ENCODE data around the gene ST6GALNAC5.

ST6GALNAC5 gene

DNA sequence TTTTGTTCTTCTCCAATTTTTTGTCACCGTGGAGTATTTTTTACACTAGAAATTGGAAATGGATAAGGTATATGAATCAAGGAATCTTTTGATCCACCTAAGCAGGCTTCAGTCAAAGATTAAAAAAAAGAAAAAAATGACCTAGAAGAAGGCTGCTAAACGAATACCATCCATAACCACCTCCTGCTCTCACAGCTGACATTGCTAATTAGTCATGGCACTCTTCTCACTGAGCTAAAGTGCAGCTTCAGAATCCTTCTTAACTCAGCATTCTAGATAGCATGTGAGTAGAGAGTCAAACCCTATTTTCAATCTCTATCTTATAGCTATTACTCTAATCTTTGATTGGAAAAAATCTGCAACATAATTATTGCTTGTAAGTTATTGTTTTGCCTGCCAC is 40.2 kb upstream of the ST6GALNAC5 start:
- Histone ChIP-seq H3K36me3 (ENCODE audit: control insufficient read depth, insufficient read depth, low read length) (no peaks in the 10 kb centered on the region), H3K79me2 (ENCODE audit: control insufficient read depth, insufficient read depth, low read length) (no peaks in the 10 kb centered on the region), H2BK5ac (ENCODE audit: low read length) (no peak overlapping the region), H3K18ac (ENCODE audit: low read length) (no peak overlapping the region), H2AK5ac (ENCODE audit: low read length) (no peak overlapping the region), H2BK15ac (replicated peaks; ENCODE audit: low read depth) (no peak overlapping the region), H3K4me2 (ENCODE audit: low read length) (no peak overlapping the region), H3K4me3 (ENCODE audit: low read length) (no peak overlapping the region), H3K56ac (ENCODE audit: low read length) (no peak overlapping the region), H3K23ac (ENCODE audit: low read length) (no peak overlapping the region), H3K79me1 (ENCODE audit: low read length) (no peaks in the 10 kb centered on the region), H3K27me3 (ENCODE audit: insufficient read depth, low read length, poor library complexity) (no peaks in the 10 kb centered on the region), H3K4me1 (ENCODE audit: control insufficient read depth, low read depth, low read length) (no peaks in the 10 kb centered on the region), H4K8ac (ENCODE audit: low read depth, low read length) (no peak overlapping the region), H4K5ac (ENCODE audit: low read length) (no peak overlapping the region), H3K4ac (ENCODE audit: low read depth, low read length) (no peak overlapping the region), H2BK120ac (ENCODE audit: low read depth, low read length) (no peak overlapping the region), H3K9ac (ENCODE audit: low read length) (no peak overlapping the region), H3K27ac (ENCODE audit: low read depth, low read length) (no peak overlapping the region)
- no CpG with 5 or more reads among the region's 2 CpGs for WGBS (ENCODE audit: extremely low coverage, insufficient coverage, low lambda C conversion rate)
- DNase-seq = no peak

DNA sequence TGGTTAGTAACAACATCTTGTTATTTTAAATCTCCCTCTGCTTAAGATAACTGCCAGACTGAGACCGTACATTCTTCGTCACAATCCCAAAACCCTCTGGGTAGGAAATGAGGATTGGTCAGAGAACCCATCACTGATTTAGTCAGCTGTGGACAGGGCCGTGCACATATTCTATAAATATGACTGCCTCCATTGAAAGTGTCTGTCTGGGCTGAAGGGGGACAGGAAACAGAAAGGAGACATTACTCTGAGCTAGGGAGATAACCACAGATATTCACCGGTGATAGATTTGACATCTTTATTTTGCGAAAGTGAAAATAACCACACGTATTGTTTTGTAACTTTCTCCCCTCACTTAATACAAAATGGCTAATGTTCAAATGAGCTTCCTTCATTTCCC is 36.9 kb upstream of the ST6GALNAC5 start:
- H3K4me1 ChIP-seq (ENCODE audit: control insufficient read depth, low read depth, low read length) = no peaks in the 10 kb centered on the region
- no peak overlapping the region for H3K56ac ChIP-seq (ENCODE audit: low read length)
- H3K4ac ChIP-seq (ENCODE audit: low read depth, low read length) = no peak overlapping the region
- H2BK5ac ChIP-seq (ENCODE audit: low read length) = no peak overlapping the region
- H3K36me3 ChIP-seq (ENCODE audit: control insufficient read depth, insufficient read depth, low read length) = no peaks in the 10 kb centered on the region
- no peaks in the 10 kb centered on the region for H3K79me2 ChIP-seq (ENCODE audit: control insufficient read depth, insufficient read depth, low read length)
- H2BK15ac ChIP-seq (replicated peaks; ENCODE audit: low read depth) = no peak overlapping the region
- H3K27me3 ChIP-seq (ENCODE audit: insufficient read depth, low read length, poor library complexity) = no peaks in the 10 kb centered on the region
- no peak overlapping the region for H4K8ac ChIP-seq (ENCODE audit: low read depth, low read length)
- H4K5ac ChIP-seq (ENCODE audit: low read length) = no peak overlapping the region
- H3K4me2 ChIP-seq (ENCODE audit: low read length) = no peak overlapping the region
- H3K79me1 ChIP-seq (ENCODE audit: low read length) = no peaks in the 10 kb centered on the region
- no peak for DNase-seq
- H3K23ac ChIP-seq (ENCODE audit: low read length) = no peak overlapping the region
- H3K27ac ChIP-seq (ENCODE audit: low read depth, low read length) = no peak overlapping the region
- H2AK5ac ChIP-seq (ENCODE audit: low read length) = no peak overlapping the region
- no peak overlapping the region for H3K18ac ChIP-seq (ENCODE audit: low read length)
- no CpG with 5 or more reads among the region's 6 CpGs for WGBS (ENCODE audit: extremely low coverage, insufficient coverage, low lambda C conversion rate)
- no peak overlapping the region for H3K4me3 ChIP-seq (ENCODE audit: low read length)
- H2BK120ac ChIP-seq (ENCODE audit: low read depth, low read length) = no peak overlapping the region
- no peak overlapping the region for H3K9ac ChIP-seq (ENCODE audit: low read length)

DNA sequence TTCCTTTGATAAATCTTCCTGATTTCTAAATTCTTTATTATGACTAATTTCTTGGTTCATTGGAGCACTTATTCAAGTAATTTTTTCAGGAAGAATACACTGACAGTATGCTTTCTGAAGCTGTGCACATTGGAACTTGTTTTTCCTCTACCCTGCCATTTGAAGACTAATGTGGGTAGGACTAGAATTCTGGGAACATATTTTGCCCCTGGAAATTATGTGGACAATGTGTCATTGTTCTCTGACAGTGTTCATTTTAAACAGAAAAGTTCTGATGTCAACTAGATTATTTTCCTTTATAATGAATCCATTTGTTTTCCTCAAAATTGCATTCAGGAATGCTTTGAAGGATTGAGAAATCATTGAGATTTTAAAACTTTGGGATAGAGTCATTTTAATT is 34.8 kb upstream of the ST6GALNAC5 start:
- no peak overlapping the region for H3K27ac ChIP-seq (ENCODE audit: low read depth, low read length)
- H3K23ac ChIP-seq (ENCODE audit: low read length) = no peak overlapping the region
- H3K56ac ChIP-seq (ENCODE audit: low read length) = no peak overlapping the region
- H3K36me3 ChIP-seq (ENCODE audit: control insufficient read depth, insufficient read depth, low read length) = no peaks in the 10 kb centered on the region
- DNase-seq = no peak
- H3K4me2 ChIP-seq (ENCODE audit: low read length) = no peak overlapping the region
- H2BK15ac ChIP-seq (replicated peaks; ENCODE audit: low read depth) = no peak overlapping the region
- H4K8ac ChIP-seq (ENCODE audit: low read depth, low read length) = no peak overlapping the region
- no peak overlapping the region for H3K9ac ChIP-seq (ENCODE audit: low read length)
- H4K5ac ChIP-seq (ENCODE audit: low read length) = no peak overlapping the region
- H2BK5ac ChIP-seq (ENCODE audit: low read length) = no peak overlapping the region
- H3K79me1 ChIP-seq (ENCODE audit: low read length) = no peaks in the 10 kb centered on the region
- H3K4me1 ChIP-seq (ENCODE audit: control insufficient read depth, low read depth, low read length) = peaks cover 1% of the 10 kb centered on the region
- H3K27me3 ChIP-seq (ENCODE audit: insufficient read depth, low read length, poor library complexity) = no peaks in the 10 kb centered on the region
- H3K4ac ChIP-seq (ENCODE audit: low read depth, low read length) = no peak overlapping the region
- no peak overlapping the region for H2AK5ac ChIP-seq (ENCODE audit: low read length)
- H3K18ac ChIP-seq (ENCODE audit: low read length) = no peak overlapping the region
- H2BK120ac ChIP-seq (ENCODE audit: low read depth, low read length) = no peak overlapping the region
- no peaks in the 10 kb centered on the region for H3K79me2 ChIP-seq (ENCODE audit: control insufficient read depth, insufficient read depth, low read length)
- no peak overlapping the region for H3K4me3 ChIP-seq (ENCODE audit: low read length)

DNA sequence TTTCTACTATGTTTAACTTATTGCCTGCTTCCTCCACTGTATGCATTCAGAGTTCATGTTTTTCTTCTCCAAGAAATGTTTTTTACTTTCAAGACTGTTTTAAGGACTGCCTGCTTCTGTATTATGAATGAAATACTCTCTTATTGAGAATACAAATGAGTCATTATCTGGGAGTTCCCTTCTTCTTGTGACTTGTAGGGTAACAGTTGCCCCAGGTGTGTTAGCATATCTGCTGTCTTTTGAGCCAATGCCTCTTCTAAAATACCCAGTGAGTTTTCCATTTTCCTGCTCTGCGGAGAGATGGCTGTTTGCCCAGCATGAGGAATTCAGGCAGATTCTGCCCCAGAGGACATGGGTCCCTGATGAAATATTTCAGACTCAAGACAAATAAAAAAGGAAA is 34.1 kb upstream of the ST6GALNAC5 start:
- H3K79me1 ChIP-seq (ENCODE audit: low read length) = no peaks in the 10 kb centered on the region
- no peak overlapping the region for H3K4ac ChIP-seq (ENCODE audit: low read depth, low read length)

DNA sequence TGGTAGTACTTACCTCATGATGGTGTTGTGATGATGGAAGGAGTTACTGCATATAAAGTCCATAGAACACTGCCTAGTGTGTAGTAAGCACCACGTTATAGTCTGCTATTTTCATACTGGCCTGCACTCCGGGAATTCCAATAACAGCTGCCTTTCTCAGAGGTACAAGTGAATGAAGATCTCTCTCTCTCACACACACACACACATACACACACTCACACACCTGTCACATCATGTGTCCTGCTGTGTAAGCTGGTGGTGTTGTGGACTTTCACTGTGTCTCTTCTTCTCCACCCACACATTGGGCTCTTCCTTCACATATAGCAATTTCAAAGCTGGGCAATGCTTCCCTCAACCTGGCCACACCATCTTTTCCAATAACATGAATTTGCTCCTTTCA is 33.4 kb upstream of the ST6GALNAC5 start:
- no peaks in the 10 kb centered on the region for H3K79me1 ChIP-seq (ENCODE audit: low read length)
- no CpG with 5 or more reads among the region's 2 CpGs for WGBS (ENCODE audit: extremely low coverage, insufficient coverage, low lambda C conversion rate)
- no peak overlapping the region for H2BK120ac ChIP-seq (ENCODE audit: low read depth, low read length)

More for the DNA sequence above, 34.1 kb upstream of the ST6GALNAC5 start:
- Histone ChIP-seq H3K27ac (ENCODE audit: low read depth, low read length) (no peak overlapping the region), H2BK120ac (ENCODE audit: low read depth, low read length) (no peak overlapping the region), H2BK5ac (ENCODE audit: low read length) (no peak overlapping the region), H3K9ac (ENCODE audit: low read length) (no peak overlapping the region), H3K36me3 (ENCODE audit: control insufficient read depth, insufficient read depth, low read length) (no peaks in the 10 kb centered on the region), H4K8ac (ENCODE audit: low read depth, low read length) (no peak overlapping the region), H4K5ac (ENCODE audit: low read length) (no peak overlapping the region), H3K4me1 (ENCODE audit: control insufficient read depth, low read depth, low read length) (peaks cover 1% of the 10 kb centered on the region), H3K4me2 (ENCODE audit: low read length) (no peak overlapping the region), H3K4me3 (ENCODE audit: low read length) (no peak overlapping the region), H2AK5ac (ENCODE audit: low read length) (no peak overlapping the region), H3K18ac (ENCODE audit: low read length) (no peak overlapping the region), H3K23ac (ENCODE audit: low read length) (no peak overlapping the region), H3K27me3 (ENCODE audit: insufficient read depth, low read length, poor library complexity) (no peaks in the 10 kb centered on the region), H3K56ac (ENCODE audit: low read length) (no peak overlapping the region), H3K79me2 (ENCODE audit: control insufficient read depth, insufficient read depth, low read length) (no peaks in the 10 kb centered on the region), H2BK15ac (replicated peaks; ENCODE audit: low read depth) (no peak overlapping the region)
- no peak for DNase-seq
- WGBS (ENCODE audit: extremely low coverage, insufficient coverage, low lambda C conversion rate) = no CpG with 5 or more reads among the region's 1 CpG

DNA sequence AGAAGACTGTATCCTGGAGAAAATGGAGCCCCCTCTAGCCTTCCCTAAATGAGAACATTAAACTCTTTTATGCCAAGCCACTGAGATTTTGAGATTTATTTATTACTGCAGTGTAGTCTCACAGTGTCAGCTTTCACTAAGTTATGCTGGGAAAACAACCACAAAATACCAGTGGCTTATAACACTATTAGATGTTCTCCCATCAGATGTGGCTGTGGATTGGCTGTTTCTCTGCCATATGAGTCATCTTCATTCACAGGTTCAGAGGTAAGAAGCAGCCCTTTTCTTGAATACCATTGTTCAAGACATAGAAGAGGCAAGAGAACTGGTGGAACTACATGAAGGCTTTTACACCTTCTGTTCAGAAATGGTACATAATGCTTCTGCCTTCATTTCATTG is 32.1 kb upstream of the ST6GALNAC5 start:
- DNase-seq = no peak
- no peak overlapping the region for H3K56ac ChIP-seq (ENCODE audit: low read length)

More for the DNA sequence above, 33.4 kb upstream of the ST6GALNAC5 start:
- Histone ChIP-seq H3K4me1 (ENCODE audit: control insufficient read depth, low read depth, low read length) (peaks cover 1% of the 10 kb centered on the region), H3K23ac (ENCODE audit: low read length) (no peak overlapping the region), H3K18ac (ENCODE audit: low read length) (no peak overlapping the region), H3K56ac (ENCODE audit: low read length) (no peak overlapping the region), H3K27ac (ENCODE audit: low read depth, low read length) (no peak overlapping the region), H3K36me3 (ENCODE audit: control insufficient read depth, insufficient read depth, low read length) (no peaks in the 10 kb centered on the region), H3K4ac (ENCODE audit: low read depth, low read length) (no peak overlapping the region), H3K9ac (ENCODE audit: low read length) (no peak overlapping the region), H4K5ac (ENCODE audit: low read length) (no peak overlapping the region), H3K4me2 (ENCODE audit: low read length) (no peak overlapping the region), H2AK5ac (ENCODE audit: low read length) (no peak overlapping the region), H4K8ac (ENCODE audit: low read depth, low read length) (no peak overlapping the region), H3K79me2 (ENCODE audit: control insufficient read depth, insufficient read depth, low read length) (no peaks in the 10 kb centered on the region), H2BK15ac (replicated peaks; ENCODE audit: low read depth) (no peak overlapping the region), H3K4me3 (ENCODE audit: low read length) (no peak overlapping the region), H3K27me3 (ENCODE audit: insufficient read depth, low read length, poor library complexity) (no peaks in the 10 kb centered on the region), H2BK5ac (ENCODE audit: low read length) (no peak overlapping the region)
- DNase-seq = no peak

More for the DNA sequence above, 32.1 kb upstream of the ST6GALNAC5 start:
- H4K8ac ChIP-seq (ENCODE audit: low read depth, low read length) = no peak overlapping the region
- H3K18ac ChIP-seq (ENCODE audit: low read length) = no peak overlapping the region
- H3K27me3 ChIP-seq (ENCODE audit: insufficient read depth, low read length, poor library complexity) = no peaks in the 10 kb centered on the region
- no peak overlapping the region for H2BK15ac ChIP-seq (replicated peaks; ENCODE audit: low read depth)
- H3K4me1 ChIP-seq (ENCODE audit: control insufficient read depth, low read depth, low read length) = peaks cover 1% of the 10 kb centered on the region
- H3K79me2 ChIP-seq (ENCODE audit: control insufficient read depth, insufficient read depth, low read length) = no peaks in the 10 kb centered on the region
- H3K79me1 ChIP-seq (ENCODE audit: low read length) = no peaks in the 10 kb centered on the region
- H3K4me3 ChIP-seq (ENCODE audit: low read length) = no peak overlapping the region
- H3K27ac ChIP-seq (ENCODE audit: low read depth, low read length) = no peak overlapping the region
- no peak overlapping the region for H3K4me2 ChIP-seq (ENCODE audit: low read length)
- no peaks in the 10 kb centered on the region for H3K36me3 ChIP-seq (ENCODE audit: control insufficient read depth, insufficient read depth, low read length)
- H3K9ac ChIP-seq (ENCODE audit: low read length) = no peak overlapping the region
- no peak overlapping the region for H2AK5ac ChIP-seq (ENCODE audit: low read length)
- no peak overlapping the region for H3K23ac ChIP-seq (ENCODE audit: low read length)
- no peak overlapping the region for H4K5ac ChIP-seq (ENCODE audit: low read length)
- no peak overlapping the region for H2BK5ac ChIP-seq (ENCODE audit: low read length)
- no peak overlapping the region for H3K4ac ChIP-seq (ENCODE audit: low read depth, low read length)
- H2BK120ac ChIP-seq (ENCODE audit: low read depth, low read length) = no peak overlapping the region
